Measurements from ENCODE around the gene DNAAF1.

DNAAF1 gene

GRCh38 chr16:84144209-84144858, 774 bp upstream of the DNAAF1 start:
- H3K4me3 ChIP-seq (ENCODE audit: low read depth, low read length), result peak overlapping the region; percentile 79
- TF ChIP-seq, protein P1, sequence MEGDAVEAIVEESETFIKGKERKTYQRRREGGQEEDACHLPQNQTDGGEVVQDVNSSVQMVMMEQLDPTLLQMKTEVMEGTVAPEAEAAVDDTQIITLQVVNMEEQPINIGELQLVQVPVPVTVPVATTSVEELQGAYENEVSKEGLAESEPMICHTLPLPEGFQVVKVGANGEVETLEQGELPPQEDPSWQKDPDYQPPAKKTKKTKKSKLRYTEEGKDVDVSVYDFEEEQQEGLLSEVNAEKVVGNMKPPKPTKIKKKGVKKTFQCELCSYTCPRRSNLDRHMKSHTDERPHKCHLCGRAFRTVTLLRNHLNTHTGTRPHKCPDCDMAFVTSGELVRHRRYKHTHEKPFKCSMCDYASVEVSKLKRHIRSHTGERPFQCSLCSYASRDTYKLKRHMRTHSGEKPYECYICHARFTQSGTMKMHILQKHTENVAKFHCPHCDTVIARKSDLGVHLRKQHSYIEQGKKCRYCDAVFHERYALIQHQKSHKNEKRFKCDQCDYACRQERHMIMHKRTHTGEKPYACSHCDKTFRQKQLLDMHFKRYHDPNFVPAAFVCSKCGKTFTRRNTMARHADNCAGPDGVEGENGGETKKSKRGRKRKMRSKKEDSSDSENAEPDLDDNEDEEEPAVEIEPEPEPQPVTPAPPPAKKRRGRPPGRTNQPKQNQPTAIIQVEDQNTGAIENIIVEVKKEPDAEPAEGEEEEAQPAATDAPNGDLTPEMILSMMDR (IDR thresholded peaks at IDR 0.05; ENCODE audit: borderline replicate concordance, insufficient read depth, low read depth, low read length), result 0 out of 2 replicates have a peak, but pooled peaks have one; percentile 19

DNA sequence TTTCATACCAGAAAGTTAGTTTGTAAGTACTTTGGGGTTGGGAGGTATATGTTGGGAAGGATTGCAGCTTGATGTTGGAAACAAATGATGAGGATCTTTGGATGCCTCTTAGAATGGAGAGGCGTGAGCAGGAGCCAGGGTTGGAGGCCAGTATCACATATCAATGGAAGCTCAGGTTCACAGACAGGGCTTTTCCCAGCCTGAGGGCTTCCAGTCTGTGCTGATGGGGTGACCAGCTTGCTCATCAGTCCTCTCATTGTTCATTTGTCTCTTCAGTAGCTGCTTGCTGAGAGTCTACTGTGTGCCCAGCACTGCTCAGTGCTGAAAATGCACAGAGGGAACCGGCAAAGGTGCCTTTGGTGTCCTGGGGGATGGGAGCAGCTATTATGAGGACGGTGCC, 5.8 kb downstream of the DNAAF1 start:
- TF ChIP-seq, protein P1 (IDR thresholded peaks at IDR 0.05; ENCODE audit: borderline replicate concordance, insufficient read depth, low read depth, low read length), result no peak
- H3K4me3 ChIP-seq (ENCODE audit: low read depth, low read length), result no peak overlapping the region

DNA sequence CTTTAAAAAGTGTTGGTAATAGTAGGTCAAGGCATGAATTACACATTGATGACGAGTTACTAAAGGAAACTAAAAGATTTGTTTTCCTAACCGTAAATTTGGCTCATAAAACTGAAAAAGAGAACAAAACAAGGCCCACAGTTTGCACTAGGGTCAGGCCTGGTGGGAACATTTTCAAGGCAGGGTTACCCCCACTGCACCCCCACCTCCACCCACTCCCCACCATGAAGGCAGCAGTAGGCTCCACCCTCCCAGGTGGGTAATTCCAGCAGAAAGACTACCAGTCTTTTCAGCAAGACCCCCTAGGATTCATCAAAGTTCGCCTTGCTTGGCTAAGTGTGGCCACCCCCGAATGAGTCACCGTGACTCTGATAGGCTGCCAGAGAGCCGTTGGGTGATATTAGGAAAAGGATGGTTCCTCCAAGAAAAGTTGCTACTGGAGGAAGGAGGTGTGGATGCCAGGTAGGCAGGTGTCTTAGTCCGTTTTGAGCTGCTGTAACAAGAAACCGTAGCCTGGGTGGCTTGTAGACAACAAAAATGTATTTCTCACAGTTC, 8.6 kb downstream of the DNAAF1 start:
- H3K4me3 ChIP-seq (ENCODE audit: low read depth, low read length), result no peak overlapping the region
- TF ChIP-seq, protein P1 (IDR thresholded peaks at IDR 0.05; ENCODE audit: borderline replicate concordance, insufficient read depth, low read depth, low read length), result no peak

GRCh38 chr16:84155226-84155625, 10.1 kb downstream of the DNAAF1 start:
- TF ChIP-seq, protein P1 (IDR thresholded peaks at IDR 0.05; ENCODE audit: borderline replicate concordance, insufficient read depth, low read depth, low read length), result no peak
- no peak overlapping the region for H3K4me3 ChIP-seq (ENCODE audit: low read depth, low read length)

DNA sequence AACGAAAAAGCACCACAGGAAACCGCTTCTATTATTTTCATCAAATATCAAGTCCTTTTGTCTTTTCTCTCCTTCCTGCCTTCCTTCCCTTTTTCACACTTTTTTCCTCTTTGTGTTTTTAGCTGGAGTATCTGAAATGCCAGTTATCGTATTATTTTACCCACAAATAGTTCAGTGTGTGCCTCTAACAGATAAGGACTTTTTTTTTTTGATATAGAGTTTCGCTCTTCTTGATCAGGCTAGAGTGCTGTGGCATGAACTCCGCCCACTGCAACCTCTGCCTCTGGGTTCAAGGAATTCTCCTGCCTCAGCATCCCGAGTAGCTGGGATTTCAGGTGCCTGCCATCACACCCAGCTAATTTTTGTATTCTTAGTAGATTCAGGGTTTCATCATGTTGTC, 10.7 kb downstream of the DNAAF1 start:
- H3K4me3 ChIP-seq (ENCODE audit: low read depth, low read length), result no peak overlapping the region
- TF ChIP-seq, protein P1 (IDR thresholded peaks at IDR 0.05; ENCODE audit: borderline replicate concordance, insufficient read depth, low read depth, low read length), result no peak

- H3K4me3 ChIP-seq (ENCODE audit: low read depth, low read length), result no peak overlapping the region
- TF ChIP-seq, protein P1 (IDR thresholded peaks at IDR 0.05; ENCODE audit: borderline replicate concordance, insufficient read depth, low read depth, low read length), result no peak
These were observed 11.3 kb downstream of the DNAAF1 start for GRCh38 chr16:84156342-84156784.

- TF ChIP-seq, protein P1 (IDR thresholded peaks at IDR 0.05; ENCODE audit: borderline replicate concordance, insufficient read depth, low read depth, low read length), result no peak
- no peak overlapping the region for H3K4me3 ChIP-seq (ENCODE audit: low read depth, low read length)
These were observed 13.9 kb downstream of the DNAAF1 start for GRCh38 chr16:84159007-84159406.

All from GM12875 (cell line).